Stimulated activated naive CD8-positive, alpha-beta T cell treated with anti-CD3 and anti-CD28 coated beads, Interleukin-15, Interleukin-2, amounts not matched to agents 100 ng/mL and 50 ng/mL, for 24 hours (primary cell): ENCODE data around the gene UNKL.

Experiments used
- H3K27ac Mint-ChIP-seq: one replicate; pipeline ENCODE4 v1.8.0; 2021; ENCODE audit warnings: mild to moderate bottlenecking, mixed read lengths
- H3K27me3 Mint-ChIP-seq: one replicate; pipeline ENCODE4 v1.8.0; 2021; ENCODE audit warnings: mixed read lengths
- H3K36me3 Mint-ChIP-seq: one replicate; pipeline ENCODE4 v1.8.0; 2021; ENCODE audit warnings: low read depth, mixed read lengths
- H3K4me1 Mint-ChIP-seq: one replicate; pipeline ENCODE4 v1.8.0; 2021; ENCODE audit warnings: low read depth, mixed read lengths
- H3K4me3 Mint-ChIP-seq: one replicate; pipeline ENCODE4 v1.8.0; 2021; ENCODE audit warnings: mild to moderate bottlenecking, mixed read lengths
- H3K9me3 Mint-ChIP-seq: one replicate; pipeline ENCODE4 v1.8.0; 2021; ENCODE audit warnings: mixed read lengths

Gene UNKL

GRCh38 chr16:1342526-1343427 is 71.7 kb downstream of the UNKL start:
- H3K36me3 Mint-ChIP-seq: no peaks in the 10 kb centered on the region
- no peaks in the 10 kb centered on the region for H3K27me3 Mint-ChIP-seq
- no peaks in the 10 kb centered on the region for H3K9me3 Mint-ChIP-seq
- peaks cover 25% of the 10 kb centered on the region for H3K4me1 Mint-ChIP-seq
- peak overlapping the region; percentile 37 for H3K4me3 Mint-ChIP-seq
- H3K27ac Mint-ChIP-seq: peak overlapping the region; percentile 71

DNA sequence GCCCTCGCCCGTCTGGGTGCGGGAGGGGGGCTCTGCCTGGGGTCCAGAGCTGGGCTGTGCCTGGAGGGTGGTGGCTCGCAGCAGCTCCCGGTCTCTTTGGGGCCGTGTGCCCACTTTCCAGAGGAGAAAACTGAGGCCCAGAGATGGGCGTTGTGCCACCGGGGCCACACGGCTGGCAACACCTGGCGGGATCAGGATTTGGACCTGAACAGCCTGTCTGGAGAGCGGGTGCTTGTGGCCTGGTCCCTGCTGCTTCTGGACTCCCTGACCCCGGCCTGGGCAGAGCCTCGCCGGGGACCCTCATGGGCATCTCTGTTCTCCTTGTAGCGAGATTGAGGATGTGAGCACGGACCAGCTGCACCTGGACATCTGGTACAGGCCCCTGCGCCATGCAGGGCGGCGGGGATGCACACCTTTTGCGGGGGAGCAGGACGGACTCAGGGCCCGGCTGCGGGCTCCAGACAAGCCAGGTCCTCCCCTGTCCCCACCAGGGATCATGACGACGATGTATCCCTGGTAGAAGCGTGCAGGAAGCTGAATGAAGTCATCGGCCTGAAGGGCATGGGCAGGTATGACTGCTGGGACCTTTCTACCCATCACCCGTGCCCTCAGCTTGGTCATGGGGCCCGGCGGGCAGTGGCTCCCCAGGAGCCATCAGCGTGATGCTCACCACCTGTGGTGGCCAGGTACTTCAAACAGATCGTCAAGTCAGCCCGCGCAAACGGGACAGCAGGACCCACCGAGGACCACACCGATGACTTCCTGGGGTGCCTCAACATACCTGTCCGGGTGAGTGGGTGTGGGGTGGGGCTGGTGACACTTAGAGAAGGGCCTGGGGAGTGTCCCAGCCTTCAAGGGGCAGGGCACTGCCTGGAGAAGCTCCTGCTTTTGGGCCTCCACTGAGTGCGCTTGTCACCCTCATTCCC is 72.7 kb downstream of the UNKL start:
- peaks cover 25% of the 10 kb centered on the region for H3K4me1 Mint-ChIP-seq
- H3K27ac Mint-ChIP-seq: no peak overlapping the region
- H3K27me3 Mint-ChIP-seq: no peaks in the 10 kb centered on the region
- no peaks in the 10 kb centered on the region for H3K9me3 Mint-ChIP-seq
- H3K4me3 Mint-ChIP-seq: no peak overlapping the region
- no peaks in the 10 kb centered on the region for H3K36me3 Mint-ChIP-seq

DNA sequence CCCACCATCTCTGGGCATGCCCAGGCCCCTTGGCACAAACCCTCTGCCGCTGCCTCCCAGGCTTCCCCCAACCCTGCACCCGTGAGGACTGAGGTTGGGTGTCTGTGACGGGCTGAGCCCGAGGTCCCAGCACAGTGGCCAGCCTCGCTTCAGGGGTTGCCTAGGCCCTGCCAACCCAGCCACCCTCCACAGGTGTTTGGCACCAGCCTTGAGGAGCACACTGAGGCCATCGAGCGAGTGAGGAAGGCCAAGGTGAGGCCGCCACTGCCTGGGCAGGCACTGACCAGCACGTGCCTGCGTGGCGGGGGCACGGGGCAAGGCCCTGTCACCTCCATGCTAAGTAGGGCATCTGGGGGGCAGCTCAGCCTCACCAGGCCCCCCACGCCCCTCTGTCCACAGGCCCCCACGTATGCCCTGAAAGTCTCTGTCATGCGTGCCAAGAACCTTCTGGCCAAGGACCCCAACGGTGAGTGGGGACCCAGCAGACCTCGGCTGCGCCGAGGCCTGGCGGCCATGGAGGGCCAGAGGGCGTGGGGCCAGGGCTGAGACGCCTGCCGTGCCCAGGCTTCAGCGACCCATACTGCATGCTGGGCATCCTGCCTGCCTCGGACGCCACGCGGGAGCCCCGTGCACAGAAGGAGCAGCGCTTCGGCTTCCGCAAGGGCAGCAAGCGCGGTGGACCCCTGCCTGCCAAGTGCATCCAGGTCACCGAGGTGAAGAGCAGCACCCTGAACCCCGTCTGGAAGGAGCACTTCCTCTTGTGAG is 73.6 kb downstream of the UNKL start:
- no peaks in the 10 kb centered on the region for H3K27me3 Mint-ChIP-seq
- peaks cover 25% of the 10 kb centered on the region for H3K4me1 Mint-ChIP-seq
- no peaks in the 10 kb centered on the region for H3K36me3 Mint-ChIP-seq
- H3K9me3 Mint-ChIP-seq: no peaks in the 10 kb centered on the region
- no peak overlapping the region for H3K27ac Mint-ChIP-seq
- no peak overlapping the region for H3K4me3 Mint-ChIP-seq

- peaks cover 8% of the 10 kb centered on the region for H3K27me3 Mint-ChIP-seq
Measured at GRCh38 chr16:1338855-1339675, 75.4 kb downstream of the UNKL start.

DNA sequence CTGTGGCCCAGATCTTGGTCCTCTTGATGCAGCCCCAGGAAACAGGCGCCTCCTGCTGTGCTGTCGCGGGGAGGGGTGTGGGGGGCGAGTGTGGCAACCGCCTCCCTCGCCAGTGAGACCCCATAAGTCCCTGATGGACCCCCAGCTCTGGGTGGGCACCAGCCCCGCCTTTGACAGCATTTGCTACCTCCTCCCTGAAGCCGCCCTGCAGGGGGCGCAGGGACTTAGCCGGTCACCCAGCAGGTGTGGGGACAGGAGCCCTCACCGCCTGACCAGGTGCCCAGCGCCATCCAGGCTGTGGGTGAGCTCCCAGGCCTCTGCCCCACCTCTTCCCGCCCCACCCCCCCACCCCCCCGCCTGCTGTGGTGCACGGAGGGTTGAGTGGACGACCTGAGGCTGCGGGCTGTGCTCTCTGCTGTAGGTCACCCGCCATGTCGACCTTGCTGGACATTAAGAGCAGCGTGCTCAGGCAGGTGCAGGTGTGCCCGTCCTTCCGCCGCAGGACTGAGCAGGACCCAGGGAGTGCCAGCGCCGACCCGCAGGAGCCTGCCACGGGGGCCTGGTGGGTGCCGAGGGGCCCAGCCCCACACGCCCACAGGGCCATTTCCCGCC is 76.3 kb downstream of the UNKL start:
- Mint-ChIP-seq H3K4me3 (no peak overlapping the region), H3K27me3 (peaks cover 8% of the 10 kb centered on the region), H3K4me1 (peaks cover 16% of the 10 kb centered on the region), H3K36me3 (no peaks in the 10 kb centered on the region), H3K27ac (no peak overlapping the region), H3K9me3 (no peaks in the 10 kb centered on the region)

More at GRCh38 chr16:1338855-1339675, 75.4 kb downstream of the UNKL start:
- Mint-ChIP-seq H3K27ac (no peak overlapping the region), H3K4me3 (no peak overlapping the region), H3K9me3 (no peaks in the 10 kb centered on the region), H3K4me1 (peaks cover 22% of the 10 kb centered on the region), H3K36me3 (no peaks in the 10 kb centered on the region)

GRCh38 chr16:1337486-1337885 is 77.0 kb downstream of the UNKL start:
- no peak overlapping the region for H3K27ac Mint-ChIP-seq
- H3K4me1 Mint-ChIP-seq: peaks cover 12% of the 10 kb centered on the region
- H3K27me3 Mint-ChIP-seq: peaks cover 12% of the 10 kb centered on the region
- H3K9me3 Mint-ChIP-seq: no peaks in the 10 kb centered on the region
- no peaks in the 10 kb centered on the region for H3K36me3 Mint-ChIP-seq
- no peak overlapping the region for H3K4me3 Mint-ChIP-seq

GRCh38 chr16:1336619-1337018 is 77.9 kb downstream of the UNKL start:
- Mint-ChIP-seq H3K36me3 (no peaks in the 10 kb centered on the region), H3K4me1 (peaks cover 10% of the 10 kb centered on the region), H3K27ac (no peak overlapping the region), H3K4me3 (no peak overlapping the region), H3K27me3 (peaks cover 18% of the 10 kb centered on the region), H3K9me3 (no peaks in the 10 kb centered on the region)

GRCh38 chr16:1335996-1336395 is 78.5 kb downstream of the UNKL start:
- Mint-ChIP-seq H3K4me3 (no peak overlapping the region), H3K4me1 (peaks cover 14% of the 10 kb centered on the region), H3K27me3 (peaks cover 22% of the 10 kb centered on the region), H3K27ac (no peak overlapping the region), H3K36me3 (no peaks in the 10 kb centered on the region), H3K9me3 (no peaks in the 10 kb centered on the region)

DNA sequence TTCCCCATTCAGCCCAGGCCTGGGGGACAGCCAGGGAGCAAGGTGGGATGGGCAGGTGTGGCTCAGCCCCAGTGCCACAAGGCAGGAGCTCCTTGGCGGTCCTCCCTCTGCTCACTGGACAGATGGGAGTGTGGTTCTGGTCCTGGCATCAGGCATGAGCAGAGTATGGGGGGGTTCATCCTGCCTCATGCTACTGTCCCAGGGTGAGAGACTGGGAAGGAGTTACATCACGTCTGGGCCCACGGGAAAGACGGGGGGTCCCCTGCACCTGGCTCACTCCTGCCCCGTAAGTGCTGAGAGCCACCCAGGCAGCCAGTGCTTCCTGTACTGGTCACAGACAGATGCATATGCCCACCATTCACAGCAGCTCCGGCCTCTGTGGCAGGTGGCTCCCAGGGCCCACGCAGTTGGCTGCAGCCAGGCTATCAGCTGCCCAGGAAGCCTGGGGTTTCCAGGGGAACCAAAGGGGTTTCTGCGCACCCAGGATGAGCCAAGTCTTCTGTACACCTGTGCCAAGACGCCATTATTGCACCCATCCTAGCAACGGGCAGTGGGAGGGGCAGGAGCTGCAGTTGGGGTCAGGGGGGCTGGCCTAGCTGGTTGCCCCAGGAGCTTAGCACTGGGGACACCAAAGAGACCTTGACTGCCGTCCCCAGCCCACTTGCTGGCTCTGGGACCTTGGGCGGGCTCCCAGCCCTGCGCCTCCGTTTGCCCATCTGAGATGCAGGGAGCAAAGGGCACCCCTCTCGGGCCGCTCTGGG is 79.1 kb downstream of the UNKL start:
- no peaks in the 10 kb centered on the region for H3K9me3 Mint-ChIP-seq
- H3K27me3 Mint-ChIP-seq: peaks cover 22% of the 10 kb centered on the region
- H3K36me3 Mint-ChIP-seq: no peaks in the 10 kb centered on the region
- peaks cover 14% of the 10 kb centered on the region for H3K4me1 Mint-ChIP-seq
- H3K4me3 Mint-ChIP-seq: no peak overlapping the region
- H3K27ac Mint-ChIP-seq: no peak overlapping the region

DNA sequence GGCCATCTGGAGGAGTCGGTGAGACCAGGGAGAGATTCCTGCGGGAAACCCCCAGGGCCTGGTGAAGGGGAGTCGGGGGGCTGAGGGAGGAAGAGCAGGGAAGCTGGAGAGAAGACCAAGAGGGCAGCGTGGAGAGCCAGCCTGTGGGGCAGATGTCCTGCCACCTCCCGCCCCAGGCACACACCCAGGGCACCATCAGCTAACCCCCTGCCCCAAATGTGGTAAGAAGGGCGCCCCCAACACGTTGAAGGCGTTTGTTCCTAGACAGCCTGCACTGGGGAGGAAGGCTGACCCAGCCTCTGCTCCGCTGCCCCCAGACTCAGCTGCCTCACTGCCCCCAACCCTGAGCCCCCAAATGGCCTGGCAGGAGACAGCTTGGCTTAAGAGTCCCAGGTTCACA is 79.8 kb downstream of the UNKL start:
- Mint-ChIP-seq H3K4me1 (peaks cover 14% of the 10 kb centered on the region), H3K4me3 (no peak overlapping the region), H3K27me3 (peaks cover 22% of the 10 kb centered on the region), H3K36me3 (no peaks in the 10 kb centered on the region), H3K9me3 (no peaks in the 10 kb centered on the region), H3K27ac (no peak overlapping the region)

- H3K36me3 Mint-ChIP-seq: no peaks in the 10 kb centered on the region
- no peak overlapping the region for H3K27ac Mint-ChIP-seq
- no peak overlapping the region for H3K4me3 Mint-ChIP-seq
Measured at GRCh38 chr16:1333854-1334700, 80.4 kb downstream of the UNKL start.

GRCh38 chr16:1333149-1333812 is 81.2 kb downstream of the UNKL start, which contains the start of gene BAIAP3:
TSS of gene BAIAP3 (plus strand) at chr16:1333645. CDS start at chr16:1338550, 4,905 bp downstream.
- peak within 1 kb of the TSS; percentile 61 for H3K4me3 Mint-ChIP-seq
- H3K36me3 Mint-ChIP-seq: no peaks in the 10 kb centered on the region
- H3K27ac Mint-ChIP-seq: no peak within 1 kb of the TSS
- peaks cover 14% of the 10 kb centered on the region for H3K4me1 Mint-ChIP-seq
- no peaks in the 10 kb centered on the region for H3K9me3 Mint-ChIP-seq
- peaks cover 22% of the 10 kb centered on the region for H3K27me3 Mint-ChIP-seq

More at GRCh38 chr16:1333854-1334700, 80.4 kb downstream of the UNKL start:
- H3K27me3 Mint-ChIP-seq: peaks cover 22% of the 10 kb centered on the region
- H3K4me1 Mint-ChIP-seq: peaks cover 14% of the 10 kb centered on the region
- no peaks in the 10 kb centered on the region for H3K9me3 Mint-ChIP-seq
